ENCODE measurements around the gene SLC6A9.

The SLC6A9 gene

GRCh38 chr1:43984855-43985254 is 46.4 kb downstream of the SLC6A9 start:
- DNase-seq (ENCODE audit: low read depth): no peak
- H3K4me3 ChIP-seq (ENCODE audit: low read depth, low read length): no peak overlapping the region
- TF ChIP-seq CTCF (IDR thresholded peaks at IDR 0.05; ENCODE audit: low read depth, low read length, missing control alignments): no peak

GRCh38 chr1:43983253-43983899 is 47.9 kb downstream of the SLC6A9 start:
- no peak for DNase-seq (ENCODE audit: low read depth)
- TF ChIP-seq CTCF (IDR thresholded peaks at IDR 0.05; ENCODE audit: low read depth, low read length, missing control alignments): no peak

GRCh38 chr1:43982808-43983207 is 48.5 kb downstream of the SLC6A9 start:
- DNase-seq (ENCODE audit: low read depth): no peak
- no peak overlapping the region for H3K4me3 ChIP-seq (ENCODE audit: low read depth, low read length)

More at GRCh38 chr1:43983253-43983899, 47.9 kb downstream of the SLC6A9 start:
- H3K4me3 ChIP-seq (ENCODE audit: low read depth, low read length): no peak overlapping the region

GRCh38 chr1:43982241-43982640 is 49.0 kb downstream of the SLC6A9 start:
- no peak for TF ChIP-seq CTCF (IDR thresholded peaks at IDR 0.05; ENCODE audit: low read depth, low read length, missing control alignments)
- no peak overlapping the region for H3K4me3 ChIP-seq (ENCODE audit: low read depth, low read length)
- DNase-seq (ENCODE audit: low read depth): no peak

More at GRCh38 chr1:43982808-43983207, 48.5 kb downstream of the SLC6A9 start:
- no peak for TF ChIP-seq CTCF (IDR thresholded peaks at IDR 0.05; ENCODE audit: low read depth, low read length, missing control alignments)

GRCh38 chr1:43981636-43982035 is 49.6 kb downstream of the SLC6A9 start:
- no peak for TF ChIP-seq CTCF (IDR thresholded peaks at IDR 0.05; ENCODE audit: low read depth, low read length, missing control alignments)
- no peak for DNase-seq (ENCODE audit: low read depth)
- no peak overlapping the region for H3K4me3 ChIP-seq (ENCODE audit: low read depth, low read length)

- DNase-seq (ENCODE audit: low read depth): no peak
- no peak overlapping the region; the same call in 1 of the 2 replicates for H3K4me3 ChIP-seq (ENCODE audit: low read depth, low read length)
- TF ChIP-seq CTCF (IDR thresholded peaks at IDR 0.05; ENCODE audit: low read depth, low read length, missing control alignments): no peak
Observed at GRCh38 chr1:43981135-43981491, 50.1 kb downstream of the SLC6A9 start.
